Measurements from ENCODE around the gene MSMP.

- no peak for TF ChIP-seq CTCF (IDR thresholded peaks at IDR 0.05; ENCODE audit: insufficient read depth, low read depth, low read length)
- TF ChIP-seq EZH2 (IDR thresholded peaks at IDR 0.05; ENCODE audit: insufficient read depth, low read length): no peak
Measured at GRCh38 chr9:35712762-35713400, 41.2 kb downstream of the MSMP start.

Data from astrocyte (in vitro differentiated cells and primary cell).